Measurements from ENCODE around the gene CMTM6. TPM values are rescaled to one million over a fixed set of nuclear protein-coding genes. Genes with fewer than 3 reads are reported as not detected.
"Not testable (repeated sequence)": the region's sequence is repeated elsewhere in the genome, so short reads cannot be mapped to it uniquely, and the experiment has no call there.

The CMTM6 gene
- total RNA-seq, 2 donors from 2014 or later: 79.8 to 237 TPM

DNA sequence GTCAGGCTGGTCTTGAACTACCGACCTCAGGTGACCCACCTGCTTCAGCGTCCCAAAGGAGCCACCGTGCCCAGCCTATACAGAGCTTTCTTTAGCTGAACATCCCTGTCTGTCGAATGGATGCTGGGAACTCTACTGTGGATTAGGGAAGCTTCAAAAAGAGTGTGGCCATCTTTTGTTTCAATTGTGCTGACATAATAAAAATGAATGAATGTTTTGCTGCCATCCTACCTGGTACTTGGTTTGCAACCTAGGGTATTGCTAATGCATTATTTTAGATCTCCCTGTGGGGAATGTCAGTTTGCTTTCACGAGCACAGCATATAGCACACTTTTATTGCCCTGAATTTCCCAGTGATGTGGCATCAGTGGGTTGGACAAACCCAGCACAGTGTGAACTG lies 32.3 kb downstream of the CMTM6 start:
- Histone ChIP-seq H3K4me1 (replicated peaks) (no peaks in the 10 kb centered on the region), H3K27ac (no peak overlapping the region), H3K9me3 (no peaks in the 10 kb centered on the region), H3K36me3 (no peaks in the 10 kb centered on the region), H3K27me3 (replicated peaks; ENCODE audit: insufficient read depth) (no peaks in the 10 kb centered on the region), H3K4me3 (no peak overlapping the region)
- TF ChIP-seq, protein P1, sequence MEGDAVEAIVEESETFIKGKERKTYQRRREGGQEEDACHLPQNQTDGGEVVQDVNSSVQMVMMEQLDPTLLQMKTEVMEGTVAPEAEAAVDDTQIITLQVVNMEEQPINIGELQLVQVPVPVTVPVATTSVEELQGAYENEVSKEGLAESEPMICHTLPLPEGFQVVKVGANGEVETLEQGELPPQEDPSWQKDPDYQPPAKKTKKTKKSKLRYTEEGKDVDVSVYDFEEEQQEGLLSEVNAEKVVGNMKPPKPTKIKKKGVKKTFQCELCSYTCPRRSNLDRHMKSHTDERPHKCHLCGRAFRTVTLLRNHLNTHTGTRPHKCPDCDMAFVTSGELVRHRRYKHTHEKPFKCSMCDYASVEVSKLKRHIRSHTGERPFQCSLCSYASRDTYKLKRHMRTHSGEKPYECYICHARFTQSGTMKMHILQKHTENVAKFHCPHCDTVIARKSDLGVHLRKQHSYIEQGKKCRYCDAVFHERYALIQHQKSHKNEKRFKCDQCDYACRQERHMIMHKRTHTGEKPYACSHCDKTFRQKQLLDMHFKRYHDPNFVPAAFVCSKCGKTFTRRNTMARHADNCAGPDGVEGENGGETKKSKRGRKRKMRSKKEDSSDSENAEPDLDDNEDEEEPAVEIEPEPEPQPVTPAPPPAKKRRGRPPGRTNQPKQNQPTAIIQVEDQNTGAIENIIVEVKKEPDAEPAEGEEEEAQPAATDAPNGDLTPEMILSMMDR (IDR thresholded peaks at IDR 0.05): no peak
- TF ChIP-seq POLR2AphosphoS5 (IDR thresholded peaks at IDR 0.05) (no peak), POLR2A (IDR thresholded peaks at IDR 0.05) (no peak)
- 89% methylated on average over 5 of the region's 5 CpGs for WGBS
- intact Hi-C loops (cut with DNase I): loop anchor here (5.0 kb wide), 1 partner anchor 78 kb away; the partner anchor contains the start of gene CMTM7
- DNase-seq (ENCODE audit: low spot score): no peak

DNA sequence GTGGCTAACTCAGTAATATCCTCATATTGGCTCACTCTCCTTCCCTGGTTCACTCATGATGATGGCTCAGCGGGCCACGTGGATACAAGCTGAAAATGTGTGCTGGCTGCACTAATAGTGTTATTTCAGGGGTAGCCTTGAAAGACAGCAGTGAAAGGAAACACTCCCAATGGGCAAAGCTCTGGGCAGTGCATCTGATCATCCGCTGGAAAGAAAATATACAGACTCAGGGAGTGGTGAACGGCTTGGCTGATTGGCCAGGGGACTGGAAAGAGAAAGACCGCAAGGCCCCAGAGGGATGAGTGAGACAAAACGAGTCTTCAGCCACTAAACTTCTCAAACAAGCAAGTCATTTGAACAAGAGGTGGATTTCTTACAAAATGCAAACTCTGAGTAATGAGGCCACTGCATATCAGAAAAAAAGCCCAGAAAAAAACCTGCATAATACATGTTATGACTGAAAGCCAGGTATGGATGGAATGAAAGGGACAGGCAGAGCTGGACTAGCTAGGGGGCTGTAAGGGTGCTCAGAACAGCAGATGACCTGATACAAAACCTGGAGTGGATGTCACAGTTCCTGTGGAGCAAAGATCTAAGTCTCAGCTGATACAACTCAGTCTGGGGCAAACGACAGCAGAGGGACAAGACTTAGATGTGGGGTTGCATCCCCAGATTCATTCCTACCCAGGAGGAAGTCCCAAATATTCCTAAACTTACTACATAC lies 33.3 kb downstream of the CMTM6 start:
- Histone ChIP-seq H3K9me3 (no peaks in the 10 kb centered on the region), H3K36me3 (no peaks in the 10 kb centered on the region), H3K4me3 (no peak overlapping the region), H3K27me3 (replicated peaks; ENCODE audit: insufficient read depth) (no peaks in the 10 kb centered on the region), H3K27ac (no peak overlapping the region), H3K4me1 (replicated peaks) (no peaks in the 10 kb centered on the region)
- WGBS: 71% methylated on average over 7 of the region's 7 CpGs
- no peak for TF ChIP-seq POLR2AphosphoS5 (IDR thresholded peaks at IDR 0.05)
- DNase-seq (ENCODE audit: low spot score): no peak
- intact Hi-C loops (cut with DNase I): loop anchor here (2.0 kb wide), 1 partner anchor 95 kb away; no protein-coding TSS in a partner anchor

DNA sequence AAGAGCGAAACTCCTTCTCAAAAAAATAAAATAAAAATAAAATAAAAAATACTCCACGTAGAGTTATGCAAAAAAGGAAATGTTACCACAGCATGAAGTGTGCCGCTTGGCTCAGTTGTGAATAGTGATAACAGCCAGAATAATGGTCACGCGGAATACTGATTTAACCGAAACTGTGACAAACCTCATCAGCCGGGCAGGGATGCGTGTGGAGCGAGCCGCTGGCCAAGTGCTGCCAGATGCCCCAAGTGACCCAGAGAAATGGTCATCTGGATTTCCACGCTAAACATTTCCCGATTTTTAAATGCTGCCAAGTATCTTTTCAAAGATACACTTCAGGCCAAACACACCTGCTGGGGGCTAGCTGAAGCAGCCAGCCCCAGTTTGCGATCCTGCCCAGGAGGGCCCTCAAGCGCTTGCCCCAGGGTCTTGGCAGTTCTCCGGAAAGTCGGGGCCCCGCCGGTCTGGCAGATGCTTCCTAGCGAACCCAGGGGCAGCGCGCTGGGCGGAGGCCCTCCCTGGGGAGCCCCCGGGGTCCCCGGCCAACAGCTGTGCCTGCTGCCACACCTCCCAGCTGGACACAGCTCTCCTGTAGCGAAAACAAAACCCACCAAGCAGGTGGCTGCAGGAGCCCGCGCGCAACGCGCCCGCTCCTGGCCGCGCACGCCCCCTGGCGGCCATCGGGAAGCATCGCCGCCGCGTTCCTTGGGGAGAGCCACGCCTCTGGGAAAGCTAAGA lies 35.1 kb downstream of the CMTM6 start:
- H3K4me3 ChIP-seq: peak overlapping the region; percentile 26 to 32
- H3K27ac ChIP-seq: no peak overlapping the region
- WGBS: 23% methylated on average over 41 of the region's 41 CpGs
- intact Hi-C loops (cut with DNase I): loop anchor here (2.0 kb wide), 1 partner anchor 93 kb away; no protein-coding TSS in a partner anchor
- H3K4me1 ChIP-seq (replicated peaks): no peaks in the 10 kb centered on the region
- peak; percentile 58 for DNase-seq (ENCODE audit: low spot score)
- TF ChIP-seq, protein P1 (IDR thresholded peaks at IDR 0.05): peak; percentile 94 to 97 (median 96)
- TF ChIP-seq POLR2AphosphoS5 (IDR thresholded peaks at IDR 0.05): peak; percentile 39
- TF ChIP-seq POLR2A (IDR thresholded peaks at IDR 0.05): no peak
- H3K9me3 ChIP-seq: no peaks in the 10 kb centered on the region
- no peaks in the 10 kb centered on the region for H3K27me3 ChIP-seq (replicated peaks; ENCODE audit: insufficient read depth)
- no peaks in the 10 kb centered on the region for H3K36me3 ChIP-seq

DNA sequence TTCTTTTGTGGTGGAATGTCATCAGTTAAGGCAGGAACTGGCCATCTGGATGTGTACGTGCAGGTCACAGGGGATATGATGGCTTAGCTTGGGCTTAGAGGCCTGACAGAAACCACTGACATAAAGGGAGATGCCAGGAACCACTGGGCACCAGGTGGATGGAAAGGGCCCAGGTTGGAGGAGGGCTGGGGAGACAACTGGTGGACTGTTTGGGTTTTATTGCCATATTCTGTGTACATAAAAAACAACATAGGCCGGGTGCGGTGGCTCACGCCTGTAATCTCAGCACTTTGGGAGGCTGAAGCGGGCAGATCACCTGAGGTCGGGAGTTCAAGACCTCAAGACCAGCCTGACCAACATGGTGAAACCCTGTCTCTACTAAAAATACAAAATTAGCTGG lies 35.8 kb downstream of the CMTM6 start:
- DNase-seq (ENCODE audit: low spot score); H3K27me3 ChIP-seq (replicated peaks; ENCODE audit: insufficient read depth); H3K4me3 ChIP-seq; intact Hi-C loops (cut with DNase I); H3K4me1 ChIP-seq (replicated peaks); H3K36me3 ChIP-seq; H3K9me3 ChIP-seq; H3K27ac ChIP-seq: not testable (repeated sequence)
- 90% methylated on average over 6 of the region's 6 CpGs for WGBS

GRCh38 chr3:32464726-32465125 lies 37.9 kb downstream of the CMTM6 start:
- H3K27ac ChIP-seq; H3K4me3 ChIP-seq; intact Hi-C loops (cut with DNase I); DNase-seq (ENCODE audit: low spot score); H3K36me3 ChIP-seq; H3K27me3 ChIP-seq (replicated peaks; ENCODE audit: insufficient read depth); H3K9me3 ChIP-seq; H3K4me1 ChIP-seq (replicated peaks): not testable (repeated sequence)
- 96% methylated on average over 7 of the region's 7 CpGs for WGBS

DNA sequence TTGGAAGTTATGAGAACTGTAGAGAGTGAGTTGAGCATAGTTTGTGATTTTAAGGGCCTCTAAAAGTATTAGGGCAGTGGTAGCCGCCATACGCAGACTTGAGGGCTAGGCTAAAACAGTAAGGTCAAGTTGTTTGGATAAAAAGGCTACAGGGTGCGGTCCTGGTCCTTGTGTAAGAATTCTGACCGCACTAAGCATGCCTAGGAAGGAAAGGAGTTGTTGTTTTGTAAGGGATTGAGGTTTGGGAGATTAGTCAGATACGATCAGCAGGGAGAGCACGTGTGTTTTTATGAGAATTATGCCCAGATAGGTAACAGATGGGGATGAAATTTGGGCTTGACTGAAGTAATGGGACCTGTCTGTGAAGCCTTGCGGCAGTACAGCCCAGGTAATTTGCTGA lies 39.2 kb downstream of the CMTM6 start:
- H3K4me1 ChIP-seq (replicated peaks); H3K27me3 ChIP-seq (replicated peaks; ENCODE audit: insufficient read depth); DNase-seq (ENCODE audit: low spot score); H3K36me3 ChIP-seq; intact Hi-C loops (cut with DNase I); H3K4me3 ChIP-seq; H3K27ac ChIP-seq; H3K9me3 ChIP-seq: not testable (repeated sequence)
- 85% methylated on average over 7 of the region's 7 CpGs for WGBS

DNA sequence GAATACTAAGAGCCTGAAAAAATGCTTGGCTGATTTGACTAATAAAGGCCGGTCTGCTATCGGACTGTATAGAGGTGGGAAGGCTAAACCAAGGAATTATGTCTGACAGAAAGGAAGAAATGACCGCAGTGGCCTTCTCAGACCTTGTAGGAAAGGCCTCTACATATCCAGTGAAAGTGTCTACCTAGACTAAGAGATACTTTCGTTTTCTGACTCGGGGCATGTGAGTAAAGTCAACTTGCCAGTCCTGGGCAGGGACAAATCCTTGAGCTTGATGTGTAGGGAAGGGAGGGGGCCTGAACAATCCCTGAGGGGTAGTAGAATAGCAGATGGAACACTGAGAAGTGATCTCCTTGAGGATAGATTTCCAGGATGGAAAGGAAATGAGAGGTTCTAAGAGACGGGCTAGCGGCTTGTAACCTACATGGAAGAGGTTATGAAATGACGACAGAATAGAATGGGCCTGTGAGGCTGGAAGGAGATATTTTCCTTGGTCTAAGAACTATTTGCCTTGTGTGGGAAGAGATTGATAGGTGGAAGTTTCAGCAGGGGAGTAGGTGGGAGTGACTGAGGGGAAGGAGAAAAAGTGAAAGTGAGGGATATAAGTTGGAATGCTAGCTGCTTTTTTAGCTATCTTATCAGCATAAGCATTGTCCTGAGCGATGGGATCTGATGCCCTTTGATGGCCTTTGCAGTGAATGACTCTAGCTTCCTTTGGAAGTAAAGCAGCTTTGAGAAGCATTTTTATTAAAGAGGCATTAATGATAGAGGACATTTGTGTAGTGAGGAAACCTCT lies 40.3 kb downstream of the CMTM6 start:
- 86% methylated on average over 9 of the region's 9 CpGs for WGBS
- H3K36me3 ChIP-seq; H3K27ac ChIP-seq; H3K4me1 ChIP-seq (replicated peaks); DNase-seq (ENCODE audit: low spot score); H3K4me3 ChIP-seq; intact Hi-C loops (cut with DNase I); H3K27me3 ChIP-seq (replicated peaks; ENCODE audit: insufficient read depth); H3K9me3 ChIP-seq: not testable (repeated sequence)

- H3K27ac ChIP-seq; H3K27me3 ChIP-seq (replicated peaks; ENCODE audit: insufficient read depth); H3K9me3 ChIP-seq; DNase-seq (ENCODE audit: low spot score); H3K4me1 ChIP-seq (replicated peaks); intact Hi-C loops (cut with DNase I); H3K36me3 ChIP-seq; H3K4me3 ChIP-seq: not testable (repeated sequence)
- whole genome bisulfite sequencing: 87% methylated on average over 10 of the region's 10 CpGs
Measured at GRCh38 chr3:32460817-32461496, 41.7 kb downstream of the CMTM6 start.

All from prostate gland (tissue), 2 donors.